Prostate gland (tissue), 2 donors: ENCODE data around the gene DPAGT1. TPM values are rescaled to one million over a fixed set of nuclear protein-coding genes. Genes with fewer than 3 reads are reported as not detected.
"Not testable (repeated sequence)": the region's sequence is repeated elsewhere in the genome, so short reads cannot be mapped to it uniquely, and the experiment has no call there.

ENCODE experiments used
- DNase-seq: peaks from one replicate; pipeline ENCODE4 v3.0.0-alpha.2; 2019; ENCODE audit warnings: low spot score
- H3K27ac ChIP-seq, 2 donors: fragments of 200-600 bp; sonication (generic); 2 replicates each; pipeline ENCODE4 v1.5.1; 2017 to 2019
- H3K27me3 ChIP-seq: fragments of 200-600 bp; sonication (generic); replicated peaks from 2 replicates; pipeline ENCODE4 v1.5.1; 2019; ENCODE audit not compliant: insufficient read depth
- H3K36me3 ChIP-seq, 2 donors: fragments of 200-600 bp; sonication (generic); 1 replicate in 1 of 2; 2 replicates in 1 of 2; pipeline versions ENCODE4 v1.5.1 to v1.8.1; 2017 to 2019
- H3K4me1 ChIP-seq: fragments of 200-600 bp; sonication (generic); replicated peaks from 2 replicates; pipeline ENCODE4 v1.5.1; 2019
- H3K4me3 ChIP-seq, 2 donors: fragments of 200-600 bp; sonication (generic); 2 replicates each; pipeline ENCODE4 v1.5.1; 2017 to 2019
- H3K9me3 ChIP-seq: fragments of 200-600 bp; sonication (generic); 2 replicates; pipeline ENCODE4 v1.5.1; 2017
- POLR2A ChIP-seq: fragments of 450-650 bp; IDR thresholded peaks from one replicate; pipeline ENCODE4 v1.6.1; 2016; ENCODE audit warnings: antibody characterized with exemption, mild to moderate bottlenecking
- POLR2AphosphoS5 ChIP-seq: sonication (generic); formaldehyde crosslinking; IDR thresholded peaks from one replicate; pipeline ENCODE4 v1.6.1; 2017; ENCODE audit warnings: antibody characterized with exemption
- WGBS: methylation state at CpG from one replicate; pipeline ENCODE4 v1.1.5; 2018; 5-methylcytosine and 5-hydroxymethylcytosine counted together
- intact Hi-C: fragments of 100-400 bp; cut with DNase I; formaldehyde crosslinking; loops from one replicate; pipeline ENCODE4 v1.14.2; 2022
- total RNA-seq, 2 donors: library from RNA; depleted of rRNA; stranded (reverse); fragments of >200 nt; gene quantifications; one replicate each; pipeline ENCODE4 v1.1.0, GENCODE V29; 2016
- TF ChIP-seq, protein P1 (sequence below), 4 experiments: fragments of 200-600 bp in 2 of 4; fragments of 450-650 bp in 2 of 4; sonication (generic) in 2 of 4; IDR thresholded peaks; 1 replicate in 3 of 4; 2 replicates in 1 of 4; pipeline ENCODE4 v1.5.1; 2016 to 2019; ENCODE audit warnings: antibody characterized with exemption in 4 of 4, mild to moderate bottlenecking in 2 of 4, moderate library complexity in 2 of 4

DPAGT1 gene
- total RNA-seq, 2 donors from 2014 or later = 39.6 to 49.6 TPM

GRCh38 chr11:119147604-119148333 is 46.1 kb upstream of the DPAGT1 start:
- Histone ChIP-seq H3K36me3 (no peaks in the 10 kb centered on the region), H3K4me1 (no peaks in the 10 kb centered on the region), H3K27ac (no peak overlapping the region), H3K4me3 (no peak overlapping the region), H3K27me3 (no peaks in the 10 kb centered on the region), H3K9me3 (no peaks in the 10 kb centered on the region)
- DNase-seq = no peak
- WGBS = 57% methylated on average over 6 of the region's 6 CpGs
- intact Hi-C loops = no loop called here
- TF ChIP-seq POLR2AphosphoS5 (no peak), POLR2A (no peak)
- TF ChIP-seq, protein P1, sequence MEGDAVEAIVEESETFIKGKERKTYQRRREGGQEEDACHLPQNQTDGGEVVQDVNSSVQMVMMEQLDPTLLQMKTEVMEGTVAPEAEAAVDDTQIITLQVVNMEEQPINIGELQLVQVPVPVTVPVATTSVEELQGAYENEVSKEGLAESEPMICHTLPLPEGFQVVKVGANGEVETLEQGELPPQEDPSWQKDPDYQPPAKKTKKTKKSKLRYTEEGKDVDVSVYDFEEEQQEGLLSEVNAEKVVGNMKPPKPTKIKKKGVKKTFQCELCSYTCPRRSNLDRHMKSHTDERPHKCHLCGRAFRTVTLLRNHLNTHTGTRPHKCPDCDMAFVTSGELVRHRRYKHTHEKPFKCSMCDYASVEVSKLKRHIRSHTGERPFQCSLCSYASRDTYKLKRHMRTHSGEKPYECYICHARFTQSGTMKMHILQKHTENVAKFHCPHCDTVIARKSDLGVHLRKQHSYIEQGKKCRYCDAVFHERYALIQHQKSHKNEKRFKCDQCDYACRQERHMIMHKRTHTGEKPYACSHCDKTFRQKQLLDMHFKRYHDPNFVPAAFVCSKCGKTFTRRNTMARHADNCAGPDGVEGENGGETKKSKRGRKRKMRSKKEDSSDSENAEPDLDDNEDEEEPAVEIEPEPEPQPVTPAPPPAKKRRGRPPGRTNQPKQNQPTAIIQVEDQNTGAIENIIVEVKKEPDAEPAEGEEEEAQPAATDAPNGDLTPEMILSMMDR (IDR thresholded peaks at IDR 0.05) = no peak

- Histone ChIP-seq H3K4me1 (no peaks in the 10 kb centered on the region), H3K27ac (no peak overlapping the region), H3K36me3 (no peaks in the 10 kb centered on the region), H3K27me3 (no peaks in the 10 kb centered on the region), H3K9me3 (no peaks in the 10 kb centered on the region), H3K4me3 (no peak overlapping the region)
- no peak for DNase-seq
- TF ChIP-seq, protein P1 (IDR thresholded peaks at IDR 0.05) = no peak
- no peak for TF ChIP-seq POLR2A
- no peak for TF ChIP-seq POLR2AphosphoS5
- intact Hi-C loops = no loop called here
- 41% methylated on average over 3 of the region's 3 CpGs for WGBS
These were observed 43.9 kb upstream of the DPAGT1 start for GRCh38 chr11:119145551-119145950.

DNA sequence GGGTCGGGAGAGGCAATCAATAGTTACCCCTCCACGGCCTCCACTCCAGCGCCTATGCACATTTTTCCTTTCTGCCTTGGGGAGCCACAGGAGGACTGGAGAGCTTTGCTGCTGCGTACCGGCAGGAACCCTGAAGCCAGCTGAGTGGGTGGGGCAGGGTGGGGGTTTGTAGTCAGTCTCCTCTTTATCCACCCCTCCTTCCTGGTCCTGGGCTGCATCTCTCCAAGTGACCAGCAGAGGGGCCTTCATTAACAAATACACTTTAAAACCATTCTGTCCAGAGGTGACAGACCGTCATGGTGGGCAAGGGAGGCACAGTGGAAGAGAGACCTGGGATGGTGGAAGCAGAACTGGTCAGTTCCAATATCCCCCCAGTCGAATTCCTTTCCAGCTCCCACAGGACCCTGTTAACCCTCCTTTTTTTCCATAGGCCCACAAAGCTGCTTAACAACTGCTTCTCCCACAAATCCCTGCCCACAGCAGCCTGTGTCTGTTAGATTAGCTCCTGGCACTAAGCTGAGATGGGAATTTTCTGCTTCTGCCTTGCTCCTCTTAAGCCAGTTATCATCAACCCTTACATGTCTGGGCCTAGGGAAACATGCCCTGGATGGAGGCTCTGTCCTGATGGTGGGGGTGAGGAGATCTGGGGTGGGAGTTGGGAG is 43.3 kb upstream of the DPAGT1 start:
- no peak for TF ChIP-seq POLR2A
- TF ChIP-seq, protein P1 (IDR thresholded peaks at IDR 0.05) = peak; percentile 42 to 59 (median 51)
- no peak for TF ChIP-seq POLR2AphosphoS5

GRCh38 chr11:119139276-119139675 is 37.6 kb upstream of the DPAGT1 start:
- H3K27ac ChIP-seq, DNase-seq, intact Hi-C loops, H3K36me3 ChIP-seq, H3K4me1 ChIP-seq, H3K9me3 ChIP-seq, H3K27me3 ChIP-seq, H3K4me3 ChIP-seq: not testable (repeated sequence)
- WGBS = 90% methylated on average over 10 of the region's 10 CpGs

More for the DNA sequence above, 43.3 kb upstream of the DPAGT1 start:
- DNase-seq = peak; percentile 26
- H3K4me3 ChIP-seq = no peak overlapping the region
- 18% methylated on average over 7 of the region's 7 CpGs for WGBS
- H3K4me1 ChIP-seq = no peaks in the 10 kb centered on the region
- no peak overlapping the region for H3K27ac ChIP-seq
- H3K36me3 ChIP-seq = no peaks in the 10 kb centered on the region
- H3K27me3 ChIP-seq = no peaks in the 10 kb centered on the region
- H3K9me3 ChIP-seq = no peaks in the 10 kb centered on the region
- intact Hi-C loops = no loop called here

DNA sequence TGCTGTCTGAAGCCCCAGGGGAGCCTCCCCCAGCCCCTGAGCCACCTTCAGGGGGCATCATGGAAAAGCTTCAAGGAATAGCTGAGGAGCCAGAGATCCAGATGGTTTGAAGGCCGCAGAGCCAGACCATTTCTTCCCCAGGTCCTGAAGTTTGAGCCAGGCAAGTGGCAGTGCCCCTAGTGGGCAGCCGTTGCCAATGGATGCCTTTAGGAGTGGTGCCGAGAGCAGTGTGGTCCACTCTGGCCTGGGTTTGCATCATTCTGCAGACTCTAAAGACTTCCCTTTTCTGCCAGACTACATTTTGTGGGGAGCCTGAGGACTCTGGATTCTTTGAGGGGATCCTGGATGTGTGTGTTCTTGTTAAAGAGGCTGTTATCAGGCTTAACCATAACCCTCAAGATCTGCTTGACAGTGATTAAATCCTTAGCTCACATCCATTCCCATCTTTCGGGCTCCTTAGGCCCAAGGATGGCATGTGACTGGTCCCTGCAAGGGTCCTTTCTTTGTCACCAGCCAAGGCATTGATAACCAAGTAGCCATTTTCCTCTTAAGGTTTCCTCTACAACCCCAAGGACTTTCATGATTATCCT is 32.8 kb upstream of the DPAGT1 start:
- WGBS = 51% methylated on average over 4 of the region's 4 CpGs

More for the DNA sequence above, 32.8 kb upstream of the DPAGT1 start:
- no peak overlapping the region for H3K27ac ChIP-seq
- DNase-seq = no peak
- H3K4me3 ChIP-seq = no peak overlapping the region
- no peaks in the 10 kb centered on the region for H3K27me3 ChIP-seq
- TF ChIP-seq POLR2A = no peak
- no peak for TF ChIP-seq POLR2AphosphoS5
- TF ChIP-seq, protein P1 (IDR thresholded peaks at IDR 0.05) = peak in 1 of 4 experiments; percentile 31
- H3K4me1 ChIP-seq = no peaks in the 10 kb centered on the region
- peaks cover 0 to 18% of the 10 kb centered on the region in 2 donors for H3K36me3 ChIP-seq
- H3K9me3 ChIP-seq = no peaks in the 10 kb centered on the region
- intact Hi-C loops = no loop called here
